Measurements from ENCODE around the gene TRAF3.

Gene TRAF3

DNA sequence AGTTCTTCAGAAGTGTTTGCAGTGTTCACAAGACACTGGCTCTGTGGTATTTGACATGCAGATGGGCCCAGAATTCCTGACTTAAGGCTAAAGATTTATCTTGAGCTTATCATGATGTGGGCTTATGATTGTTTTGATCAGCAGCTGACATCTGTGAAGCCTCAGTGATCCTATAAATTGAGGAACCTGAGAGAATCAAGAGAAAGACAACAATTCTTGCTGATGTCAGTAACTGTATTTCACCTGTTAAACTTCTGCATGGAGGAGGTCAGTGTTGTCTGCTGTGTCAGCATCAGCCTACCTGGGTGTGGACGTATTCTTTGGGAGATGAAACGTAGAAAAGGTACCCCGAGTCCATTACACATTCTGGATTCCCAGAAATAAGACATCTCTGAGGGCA, 33.3 kb downstream of the TRAF3 start:
- H3K36me3 ChIP-seq (ENCODE audit: low read length) = no peaks in the 10 kb centered on the region
- no peaks in the 10 kb centered on the region for H3F3A ChIP-seq (ENCODE audit: insufficient read depth)
- no peak overlapping the region for H3K9ac ChIP-seq (ENCODE audit: low read length)
- H2AFZ ChIP-seq (ENCODE audit: low read depth, low read length, severe bottlenecking) = no peak overlapping the region
- H3K79me2 ChIP-seq (ENCODE audit: insufficient read depth, low read length) = no peaks in the 10 kb centered on the region
- H3K27ac ChIP-seq (ENCODE audit: low read depth, low read length) = no peak overlapping the region
- H3K27me3 ChIP-seq (ENCODE audit: low read length) = no peaks in the 10 kb centered on the region
- H3K9me3 ChIP-seq (ENCODE audit: insufficient read depth, low read length) = no peaks in the 10 kb centered on the region
- H3K4me2 ChIP-seq (ENCODE audit: low read depth, low read length, poor library complexity, severe bottlenecking) = no peak overlapping the region
- H3K9me2 ChIP-seq (replicated peaks; ENCODE audit: insufficient read depth, low read length) = no peaks in the 10 kb centered on the region
- no peak for TF ChIP-seq EZH2phosphoT487 (conservative IDR thresholded peaks at IDR 0.05; ENCODE audit: low read length)
- TF ChIP-seq, protein P1, sequence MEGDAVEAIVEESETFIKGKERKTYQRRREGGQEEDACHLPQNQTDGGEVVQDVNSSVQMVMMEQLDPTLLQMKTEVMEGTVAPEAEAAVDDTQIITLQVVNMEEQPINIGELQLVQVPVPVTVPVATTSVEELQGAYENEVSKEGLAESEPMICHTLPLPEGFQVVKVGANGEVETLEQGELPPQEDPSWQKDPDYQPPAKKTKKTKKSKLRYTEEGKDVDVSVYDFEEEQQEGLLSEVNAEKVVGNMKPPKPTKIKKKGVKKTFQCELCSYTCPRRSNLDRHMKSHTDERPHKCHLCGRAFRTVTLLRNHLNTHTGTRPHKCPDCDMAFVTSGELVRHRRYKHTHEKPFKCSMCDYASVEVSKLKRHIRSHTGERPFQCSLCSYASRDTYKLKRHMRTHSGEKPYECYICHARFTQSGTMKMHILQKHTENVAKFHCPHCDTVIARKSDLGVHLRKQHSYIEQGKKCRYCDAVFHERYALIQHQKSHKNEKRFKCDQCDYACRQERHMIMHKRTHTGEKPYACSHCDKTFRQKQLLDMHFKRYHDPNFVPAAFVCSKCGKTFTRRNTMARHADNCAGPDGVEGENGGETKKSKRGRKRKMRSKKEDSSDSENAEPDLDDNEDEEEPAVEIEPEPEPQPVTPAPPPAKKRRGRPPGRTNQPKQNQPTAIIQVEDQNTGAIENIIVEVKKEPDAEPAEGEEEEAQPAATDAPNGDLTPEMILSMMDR (IDR thresholded peaks at IDR 0.05; ENCODE audit: insufficient read depth, low read length, poor library complexity, severe bottlenecking) = no peak
- H4K20me1 ChIP-seq (ENCODE audit: low read depth, low read length) = no peaks in the 10 kb centered on the region
- no peak overlapping the region for H3K4me3 ChIP-seq (ENCODE audit: insufficient read depth, low read length, poor library complexity, severe bottlenecking)

DNA sequence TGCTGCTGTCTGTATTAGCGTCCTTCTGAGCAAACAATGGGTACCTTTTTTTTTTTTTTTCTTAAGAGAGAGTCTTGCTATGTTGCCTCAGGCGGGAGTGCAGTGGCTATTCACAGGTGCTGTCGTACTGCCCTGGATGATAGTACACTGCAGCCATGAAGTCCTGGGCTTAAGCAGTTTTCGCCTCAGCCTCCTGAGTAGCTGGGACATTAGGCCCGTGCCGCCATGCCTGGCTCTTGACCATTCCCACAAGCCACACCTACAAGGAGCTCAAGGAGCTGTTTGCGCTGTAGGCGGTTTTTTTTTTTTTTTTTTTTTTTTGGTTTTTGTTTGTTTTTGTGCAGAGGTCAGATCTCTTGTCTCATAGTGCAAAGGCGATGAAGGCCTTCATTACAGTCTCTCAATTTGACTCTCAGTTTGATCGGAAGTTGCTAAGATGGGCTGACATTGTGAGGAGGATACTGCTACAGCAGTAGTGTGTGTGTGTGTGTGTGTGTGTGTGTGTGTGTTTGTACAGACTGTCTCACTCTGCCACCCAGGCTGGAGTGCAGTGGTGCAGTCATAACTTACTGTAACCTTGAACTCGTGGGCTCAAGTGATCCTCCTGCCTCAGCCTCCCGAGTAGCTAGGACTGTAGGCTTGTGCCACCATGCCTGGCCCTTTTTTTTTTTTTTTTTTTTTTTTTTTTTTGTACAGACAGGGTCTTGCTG, 34.2 kb downstream of the TRAF3 start:
- Histone ChIP-seq H3K9me2 (replicated peaks; ENCODE audit: insufficient read depth, low read length) (no peaks in the 10 kb centered on the region), H3K4me2 (ENCODE audit: low read depth, low read length, poor library complexity, severe bottlenecking) (no peak overlapping the region), H3K36me3 (ENCODE audit: low read length) (no peaks in the 10 kb centered on the region)

GRCh38 chr14:102811971-102812370, 34.7 kb downstream of the TRAF3 start:
- H3K79me2 ChIP-seq (ENCODE audit: insufficient read depth, low read length) = no peaks in the 10 kb centered on the region
- H3K27me3 ChIP-seq (ENCODE audit: low read length) = no peaks in the 10 kb centered on the region
- TF ChIP-seq, protein P1 (IDR thresholded peaks at IDR 0.05; ENCODE audit: insufficient read depth, low read length, poor library complexity, severe bottlenecking) = no peak
- TF ChIP-seq EZH2phosphoT487 (conservative IDR thresholded peaks at IDR 0.05; ENCODE audit: low read length) = no peak
- H3K9ac ChIP-seq (ENCODE audit: low read length) = no peak overlapping the region
- H3K4me2 ChIP-seq (ENCODE audit: low read depth, low read length, poor library complexity, severe bottlenecking) = no peak overlapping the region
- H3K9me2 ChIP-seq (replicated peaks; ENCODE audit: insufficient read depth, low read length) = no peaks in the 10 kb centered on the region
- H3K4me3 ChIP-seq (ENCODE audit: insufficient read depth, low read length, poor library complexity, severe bottlenecking) = no peak overlapping the region
- no peaks in the 10 kb centered on the region for H3K36me3 ChIP-seq (ENCODE audit: low read length)
- H3F3A ChIP-seq (ENCODE audit: insufficient read depth) = no peaks in the 10 kb centered on the region
- no peaks in the 10 kb centered on the region for H3K9me3 ChIP-seq (ENCODE audit: insufficient read depth, low read length)
- H4K20me1 ChIP-seq (ENCODE audit: low read depth, low read length) = no peaks in the 10 kb centered on the region
- H3K27ac ChIP-seq (ENCODE audit: low read depth, low read length) = no peak overlapping the region
- H2AFZ ChIP-seq (ENCODE audit: low read depth, low read length, severe bottlenecking) = no peak overlapping the region

More for the DNA sequence above, 34.2 kb downstream of the TRAF3 start:
- Histone ChIP-seq H3K9ac (ENCODE audit: low read length) (no peak overlapping the region), H3K27me3 (ENCODE audit: low read length) (no peaks in the 10 kb centered on the region), H3F3A (ENCODE audit: insufficient read depth) (no peaks in the 10 kb centered on the region), H2AFZ (ENCODE audit: low read depth, low read length, severe bottlenecking) (no peak overlapping the region), H3K9me3 (ENCODE audit: insufficient read depth, low read length) (no peaks in the 10 kb centered on the region), H3K4me3 (ENCODE audit: insufficient read depth, low read length, poor library complexity, severe bottlenecking) (no peak overlapping the region), H3K79me2 (ENCODE audit: insufficient read depth, low read length) (no peaks in the 10 kb centered on the region), H4K20me1 (ENCODE audit: low read depth, low read length) (no peaks in the 10 kb centered on the region), H3K27ac (ENCODE audit: low read depth, low read length) (no peak overlapping the region)
- TF ChIP-seq, protein P1 (IDR thresholded peaks at IDR 0.05; ENCODE audit: insufficient read depth, low read length, poor library complexity, severe bottlenecking) = no peak
- TF ChIP-seq EZH2phosphoT487 (conservative IDR thresholded peaks at IDR 0.05; ENCODE audit: low read length) = no peak
